BLaER1 treated with 17β-estradiol and CSF1 and Interleukin-3, amounts not matched to agents 10 nM and 100 nM (cell line): ENCODE measurements around the gene GATA2.

Experiments used
- H3K27ac ChIP-seq, 11 experiments: shearing (Covaris generic); formaldehyde crosslinking; 2 replicates each; pipeline ENCODE4 v1.8.1; 2022
- H3K27me3 ChIP-seq, 11 experiments: shearing (Covaris generic); formaldehyde crosslinking; 2 replicates each; pipeline ENCODE4 v1.8.1; 2022
- H3K36me3 ChIP-seq, 11 experiments: shearing (Covaris generic); formaldehyde crosslinking; 2 replicates each; pipeline ENCODE4 v1.8.1; 2022
- H3K4me1 ChIP-seq, 10 experiments: shearing (Covaris generic); formaldehyde crosslinking; 2 replicates each; pipeline ENCODE4 v1.8.1; 2022
- H3K4me2 ChIP-seq, 11 experiments: shearing (Covaris generic); formaldehyde crosslinking; 2 replicates each; pipeline ENCODE4 v1.8.1; 2022
- H3K4me3 ChIP-seq, 10 experiments: shearing (Covaris generic); formaldehyde crosslinking; 2 replicates each; pipeline ENCODE4 v1.8.1; 2022
- H3K9ac ChIP-seq, 11 experiments: shearing (Covaris generic); formaldehyde crosslinking; 2 replicates each; pipeline ENCODE4 v1.8.1; 2022
- H3K9me3 ChIP-seq, 11 experiments: shearing (Covaris generic); formaldehyde crosslinking; replicated peaks in 1 of 11; 2 replicates each; pipeline ENCODE4 v1.8.1; 2022
- H4K20me1 ChIP-seq, 11 experiments: shearing (Covaris generic); formaldehyde crosslinking; 2 replicates each; pipeline ENCODE4 v1.8.1; 2022
- Cebpa-rat ChIP-seq, 11 experiments: shearing (Covaris generic); IDR thresholded peaks; 2 replicates each; pipeline ENCODE4 v1.8.1; 2022

Gene GATA2

GRCh38 chr3:128469556-128469955 is 23.4 kb downstream of the GATA2 start:
- Histone ChIP-seq H3K9me3 (no peaks in the 10 kb centered on the region), H3K4me2 (peak overlapping the region in 8 of 11 experiments; percentile 14 to 59 (median 42); a peak in 12 of 22 replicates), H3K4me1 (peaks cover 8 to 17% (median 14%) of the 10 kb centered on the region in 10 experiments; a peak in 19 of 20 replicates), H3K36me3 (no peaks in the 10 kb centered on the region), H4K20me1 (peaks cover 0 to 12% (median 0%) of the 10 kb centered on the region in 11 experiments; a peak in 3 of 22 replicates), H3K4me3 (no peak overlapping the region), H3K27ac (no peak overlapping the region), H3K27me3 (no peaks in the 10 kb centered on the region), H3K9ac (no peak overlapping the region)
- no peak for TF ChIP-seq Cebpa-rat (IDR thresholded peaks at IDR 0.05)

- Histone ChIP-seq H3K27ac (no peak overlapping the region), H4K20me1 (peaks cover 0 to 12% (median 0%) of the 10 kb centered on the region in 11 experiments; a peak in 3 of 22 replicates), H3K36me3 (no peaks in the 10 kb centered on the region), H3K4me3 (no peak overlapping the region), H3K9me3 (no peaks in the 10 kb centered on the region), H3K27me3 (no peaks in the 10 kb centered on the region), H3K4me2 (peak overlapping the region in 8 of 11 experiments; percentile 14 to 59 (median 42); a peak in 12 of 22 replicates), H3K4me1 (peaks cover 8 to 17% (median 14%) of the 10 kb centered on the region in 10 experiments; a peak in 19 of 20 replicates), H3K9ac (no peak overlapping the region)
- TF ChIP-seq Cebpa-rat (IDR thresholded peaks at IDR 0.05): no peak
These were observed 24.0 kb downstream of the GATA2 start for GRCh38 chr3:128468791-128469527.

GRCh38 chr3:128468285-128468790 is 24.7 kb downstream of the GATA2 start:
- H3K27me3 ChIP-seq: no peaks in the 10 kb centered on the region
- no peak overlapping the region for H3K4me2 ChIP-seq
- peaks cover 0 to 12% (median 0%) of the 10 kb centered on the region in 11 experiments; a peak in 3 of 22 replicates for H4K20me1 ChIP-seq
- H3K9me3 ChIP-seq: no peaks in the 10 kb centered on the region
- H3K4me1 ChIP-seq: peaks cover 8 to 15% (median 13%) of the 10 kb centered on the region in 10 experiments; a peak in 19 of 20 replicates
- H3K36me3 ChIP-seq: no peaks in the 10 kb centered on the region
- no peak for TF ChIP-seq Cebpa-rat (IDR thresholded peaks at IDR 0.05)
- no peak overlapping the region for H3K4me3 ChIP-seq
- H3K27ac ChIP-seq: no peak overlapping the region
- H3K9ac ChIP-seq: no peak overlapping the region

GRCh38 chr3:128466840-128467541 is 26.0 kb downstream of the GATA2 start, which contains the start of gene DNAJB8:
Gene DNAJB8, minus strand, starts transcription at chr3:128466890. Its CDS starts 3,645 bp downstream, at chr3:128463245.
- no peak within 1 kb of the TSS for H3K4me2 ChIP-seq
- H3K4me3 ChIP-seq: no peak within 1 kb of the TSS
- peaks cover 4 to 8% (median 6%) of the 10 kb centered on the region in 10 experiments; a peak in 16 of 20 replicates for H3K4me1 ChIP-seq
- H3K9ac ChIP-seq: no peak within 1 kb of the TSS
- peaks cover 0 to 12% (median 0%) of the 10 kb centered on the region in 11 experiments; a peak in 4 of 22 replicates for H4K20me1 ChIP-seq
- no peak within 1 kb of the TSS for H3K27ac ChIP-seq
- H3K27me3 ChIP-seq: no peaks in the 10 kb centered on the region
- TF ChIP-seq Cebpa-rat (IDR thresholded peaks at IDR 0.05): no peak
- no peaks in the 10 kb centered on the region for H3K9me3 ChIP-seq
- no peaks in the 10 kb centered on the region for H3K36me3 ChIP-seq

- Histone ChIP-seq H3K36me3 (no peaks in the 10 kb centered on the region), H4K20me1 (peaks cover 0 to 7% (median 0%) of the 10 kb centered on the region in 11 experiments; a peak in 4 of 22 replicates), H3K4me3 (no peak overlapping the region), H3K27me3 (no peaks in the 10 kb centered on the region), H3K4me1 (peaks cover 4 to 8% (median 6%) of the 10 kb centered on the region in 10 experiments; a peak in 16 of 20 replicates), H3K9ac (no peak overlapping the region), H3K9me3 (no peaks in the 10 kb centered on the region), H3K4me2 (no peak overlapping the region), H3K27ac (no peak overlapping the region)
- TF ChIP-seq Cebpa-rat (IDR thresholded peaks at IDR 0.05): no peak
These were observed 28.3 kb downstream of the GATA2 start for GRCh38 chr3:128464702-128465101.

GRCh38 chr3:128464188-128464587 is 28.8 kb downstream of the GATA2 start:
- Histone ChIP-seq H3K36me3 (no peaks in the 10 kb centered on the region), H3K9me3 (no peaks in the 10 kb centered on the region), H3K27me3 (no peaks in the 10 kb centered on the region), H3K27ac (no peak overlapping the region), H3K4me1 (peaks cover 0 to 4% (median 2%) of the 10 kb centered on the region in 10 experiments; a peak in 16 of 20 replicates), H3K4me2 (no peak overlapping the region), H3K4me3 (no peak overlapping the region), H4K20me1 (peaks cover 0 to 7% (median 0%) of the 10 kb centered on the region in 11 experiments; a peak in 5 of 22 replicates), H3K9ac (no peak overlapping the region)
- no peak for TF ChIP-seq Cebpa-rat (IDR thresholded peaks at IDR 0.05)

- Histone ChIP-seq H3K4me1 (peaks cover 0 to under 1% (median 0%) of the 10 kb centered on the region in 10 experiments; a peak in 1 of 20 replicates), H3K27me3 (no peaks in the 10 kb centered on the region), H3K4me3 (no peak overlapping the region), H3K27ac (no peak overlapping the region), H3K9ac (no peak overlapping the region), H4K20me1 (peaks cover 0 to 9% (median 0%) of the 10 kb centered on the region in 11 experiments; a peak in 5 of 22 replicates), H3K36me3 (no peaks in the 10 kb centered on the region), H3K9me3 (no peaks in the 10 kb centered on the region), H3K4me2 (no peak overlapping the region)
- TF ChIP-seq Cebpa-rat (IDR thresholded peaks at IDR 0.05): no peak
These were observed 29.2 kb downstream of the GATA2 start for GRCh38 chr3:128463771-128464170.

- Histone ChIP-seq H3K27me3 (no peaks in the 10 kb centered on the region), H3K4me2 (no peak overlapping the region), H3K9me3 (no peaks in the 10 kb centered on the region), H3K36me3 (no peaks in the 10 kb centered on the region), H3K4me3 (no peak overlapping the region), H4K20me1 (peaks cover 0 to 13% (median 0%) of the 10 kb centered on the region in 11 experiments; a peak in 7 of 22 replicates), H3K27ac (no peak overlapping the region), H3K9ac (no peak overlapping the region), H3K4me1 (no peaks in the 10 kb centered on the region)
- no peak for TF ChIP-seq Cebpa-rat (IDR thresholded peaks at IDR 0.05)
These were observed 29.6 kb downstream of the GATA2 start for GRCh38 chr3:128463354-128463753.

- no peaks in the 10 kb centered on the region for H3K36me3 ChIP-seq
- no peaks in the 10 kb centered on the region for H3K9me3 ChIP-seq
These were observed 30.1 kb downstream of the GATA2 start for GRCh38 chr3:128462931-128463330.

More at GRCh38 chr3:128462931-128463330, 30.1 kb downstream of the GATA2 start:
- H3K4me2 ChIP-seq: no peak overlapping the region
- H3K9ac ChIP-seq: no peak overlapping the region
- TF ChIP-seq Cebpa-rat (IDR thresholded peaks at IDR 0.05): no peak
- H3K4me3 ChIP-seq: no peak overlapping the region
- peaks cover 0 to 17% (median 0%) of the 10 kb centered on the region in 11 experiments; a peak in 7 of 22 replicates for H4K20me1 ChIP-seq
- H3K27me3 ChIP-seq: no peaks in the 10 kb centered on the region
- H3K4me1 ChIP-seq: no peaks in the 10 kb centered on the region
- H3K27ac ChIP-seq: no peak overlapping the region
